Astrocyte of the cerebellum (primary cell): Measurements from ENCODE around the gene GTF3C1.

Experiments
- DNase-seq: peaks from one replicate; pipeline ENCODE4 v3.0.0-alpha.2; 2011; ENCODE audit warnings: low read depth
- H3K4me3 ChIP-seq: 2 replicates; pipeline ENCODE4 v1.5.1; 2011; ENCODE audit warnings: mild to moderate bottlenecking, low read depth, low read length, moderate library complexity
- in situ Hi-C: cut with HindIII; loops from 2 replicates; pipeline ENCODE4 v1.10.0; 2017; ENCODE audit warnings: low sequenced_read_pairs
- TF ChIP-seq, protein P1 (sequence below): IDR thresholded peaks from 2 replicates; pipeline ENCODE4 v1.5.1; 2012; ENCODE audit warnings: low read length, low read depth, moderate library complexity, mild to moderate bottlenecking; ENCODE audit errors: missing control alignments

The GTF3C1 gene

DNA sequence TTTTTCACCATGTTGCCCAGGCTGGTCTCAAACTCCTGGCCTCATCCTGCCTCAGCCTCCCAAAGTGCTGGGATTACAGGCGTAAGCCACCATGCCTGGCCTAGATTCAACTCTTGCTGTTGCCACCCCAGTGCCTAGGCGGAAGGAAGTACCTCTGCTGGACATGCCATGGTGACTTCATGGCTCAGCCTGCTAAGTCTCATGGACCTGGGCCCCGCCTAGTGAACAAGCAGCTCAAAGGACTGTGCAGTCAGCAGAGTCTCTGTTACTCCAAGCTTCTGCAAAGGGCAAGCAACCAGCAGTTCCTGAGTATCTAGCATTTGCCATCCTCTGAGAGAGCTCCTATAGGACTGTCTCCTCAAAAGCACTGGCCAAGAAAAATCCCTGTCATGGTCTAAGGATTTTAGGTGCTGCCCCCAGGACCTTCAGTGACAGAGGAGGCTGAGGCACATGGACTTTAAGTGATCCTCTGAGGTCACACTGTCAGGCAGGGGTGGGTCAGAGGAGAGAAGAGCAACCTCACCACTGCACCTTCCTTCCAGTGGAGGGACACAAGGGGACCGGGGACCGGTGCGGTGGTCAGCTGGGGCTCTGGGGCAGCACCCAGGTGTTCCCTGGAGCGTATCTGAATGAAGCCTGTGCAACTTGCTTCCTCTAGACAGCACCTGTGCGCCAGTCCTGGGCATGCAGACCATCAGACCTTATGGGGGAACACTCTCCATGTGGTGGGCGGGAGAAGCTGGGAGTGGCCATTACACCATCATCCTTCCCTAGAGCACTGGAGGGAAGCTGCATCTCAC lies 76.4 kb downstream of the GTF3C1 start:
- H3K4me3 ChIP-seq: no peak overlapping the region
- no peak for DNase-seq
- TF ChIP-seq, protein P1, sequence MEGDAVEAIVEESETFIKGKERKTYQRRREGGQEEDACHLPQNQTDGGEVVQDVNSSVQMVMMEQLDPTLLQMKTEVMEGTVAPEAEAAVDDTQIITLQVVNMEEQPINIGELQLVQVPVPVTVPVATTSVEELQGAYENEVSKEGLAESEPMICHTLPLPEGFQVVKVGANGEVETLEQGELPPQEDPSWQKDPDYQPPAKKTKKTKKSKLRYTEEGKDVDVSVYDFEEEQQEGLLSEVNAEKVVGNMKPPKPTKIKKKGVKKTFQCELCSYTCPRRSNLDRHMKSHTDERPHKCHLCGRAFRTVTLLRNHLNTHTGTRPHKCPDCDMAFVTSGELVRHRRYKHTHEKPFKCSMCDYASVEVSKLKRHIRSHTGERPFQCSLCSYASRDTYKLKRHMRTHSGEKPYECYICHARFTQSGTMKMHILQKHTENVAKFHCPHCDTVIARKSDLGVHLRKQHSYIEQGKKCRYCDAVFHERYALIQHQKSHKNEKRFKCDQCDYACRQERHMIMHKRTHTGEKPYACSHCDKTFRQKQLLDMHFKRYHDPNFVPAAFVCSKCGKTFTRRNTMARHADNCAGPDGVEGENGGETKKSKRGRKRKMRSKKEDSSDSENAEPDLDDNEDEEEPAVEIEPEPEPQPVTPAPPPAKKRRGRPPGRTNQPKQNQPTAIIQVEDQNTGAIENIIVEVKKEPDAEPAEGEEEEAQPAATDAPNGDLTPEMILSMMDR: no peak
- in situ Hi-C loops: no loop called here

DNA sequence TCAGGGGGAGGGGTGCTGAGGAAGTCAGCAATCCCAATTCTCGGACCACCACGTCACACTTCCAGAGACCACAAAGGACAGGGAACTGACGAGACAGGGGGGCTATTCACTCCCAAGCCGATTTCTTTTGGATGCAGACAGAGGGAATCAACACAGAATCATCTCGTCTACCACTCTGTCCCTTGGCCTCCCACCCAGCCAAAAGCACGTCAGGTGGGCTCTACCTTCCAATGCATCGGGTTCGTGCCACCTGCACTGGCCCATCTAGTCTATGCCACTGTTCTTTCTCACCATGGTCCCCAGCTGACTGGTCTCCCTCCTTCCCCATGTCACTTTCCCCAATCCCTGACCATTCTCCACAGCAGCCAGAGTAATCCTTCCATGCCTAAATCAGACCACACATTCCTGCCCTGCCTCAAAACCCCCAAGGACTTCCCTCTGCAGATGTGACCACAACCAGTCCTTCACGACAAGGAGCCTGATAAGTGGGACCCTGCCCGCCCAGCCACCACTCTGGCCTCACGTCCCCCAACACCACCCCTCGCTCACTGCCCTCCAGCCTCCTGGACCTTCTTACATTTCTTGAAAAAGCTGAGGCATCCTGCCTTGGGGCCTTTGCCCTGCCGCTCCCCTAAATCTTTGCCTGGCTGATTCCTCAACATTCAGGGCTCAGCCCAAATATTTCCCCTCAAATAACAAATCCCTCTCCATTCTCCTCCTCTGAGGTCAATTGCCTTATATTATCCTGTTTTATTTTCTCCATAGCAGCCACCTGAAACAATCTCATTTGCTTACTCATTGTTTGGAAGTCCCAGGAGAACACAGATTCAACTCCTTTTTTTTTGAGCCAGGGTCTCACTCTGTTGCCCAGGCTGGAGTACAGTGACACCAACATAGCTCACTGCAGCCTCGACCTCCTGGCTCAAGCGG lies 77.4 kb downstream of the GTF3C1 start:
- in situ Hi-C loops: no loop called here
- H3K4me3 ChIP-seq: no peak overlapping the region
- TF ChIP-seq, protein P1: no peak
- DNase-seq: no peak

DNA sequence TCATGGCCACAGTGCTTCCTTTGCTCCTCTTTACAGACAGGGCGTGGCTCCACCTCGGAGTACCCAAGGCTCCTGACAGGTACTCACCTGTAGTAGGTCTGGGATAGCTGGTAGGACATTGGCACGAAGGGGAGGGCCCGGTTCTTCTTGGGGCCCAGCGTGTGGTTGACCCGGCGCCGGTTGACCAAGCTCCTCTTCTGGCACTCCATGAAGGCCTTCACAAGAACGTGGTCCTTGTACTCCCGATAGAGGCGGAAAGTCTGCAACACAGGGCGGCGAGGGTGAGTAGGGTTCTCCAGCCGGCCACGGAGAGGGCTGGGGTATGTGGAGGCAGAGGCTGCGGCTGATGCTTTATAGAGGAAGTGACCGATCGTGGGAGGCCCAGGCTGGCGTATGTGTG lies 78.1 kb downstream of the GTF3C1 start:
- no peak for DNase-seq
- H3K4me3 ChIP-seq: no peak overlapping the region
- TF ChIP-seq, protein P1: no peak
- in situ Hi-C loops: no loop called here

DNA sequence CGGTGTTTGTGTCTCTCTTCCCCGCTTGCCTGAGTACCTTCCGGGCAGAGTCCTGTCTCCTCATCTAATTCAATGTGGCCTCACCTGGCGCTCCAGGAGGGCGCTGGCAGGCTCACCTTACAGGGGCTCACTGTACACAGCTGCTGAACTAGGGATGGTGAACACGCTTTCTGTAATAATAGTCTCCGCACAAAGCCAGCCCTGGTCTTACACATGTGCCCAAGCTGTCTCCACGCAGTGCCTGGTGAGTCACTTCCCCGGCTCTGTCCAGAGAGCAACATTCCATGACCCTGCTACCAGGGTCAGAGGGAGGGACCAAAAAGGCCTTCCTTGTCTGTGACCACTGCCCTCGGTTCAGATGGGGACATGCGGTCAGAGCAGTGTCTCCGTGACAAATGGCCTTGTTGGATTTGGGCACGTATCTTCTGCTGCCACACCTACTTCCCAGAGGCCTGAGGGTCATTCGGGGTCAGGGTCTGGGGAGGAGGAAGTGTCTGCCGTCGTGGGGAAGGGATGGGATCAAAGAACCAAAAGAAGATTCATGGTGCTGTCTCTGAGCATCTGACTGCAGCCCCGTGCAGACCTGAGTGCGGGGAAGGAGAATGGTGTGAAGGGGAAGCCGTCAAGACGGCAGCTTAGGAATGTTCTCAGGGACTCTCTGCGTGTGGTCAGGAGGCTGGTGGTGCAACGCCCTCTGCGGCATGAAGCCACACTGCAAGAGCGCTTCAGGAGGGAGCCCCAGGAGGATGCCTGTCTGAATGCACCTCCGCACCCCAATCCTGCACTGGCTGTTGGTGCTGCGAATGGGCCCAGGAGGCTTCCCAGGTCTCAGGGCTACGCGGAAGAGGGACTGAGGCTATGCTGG lies 78.9 kb downstream of the GTF3C1 start:
- DNase-seq: no peak
- TF ChIP-seq, protein P1: peak; percentile 4
- in situ Hi-C loops: no loop called here
- H3K4me3 ChIP-seq: no peak overlapping the region

DNA sequence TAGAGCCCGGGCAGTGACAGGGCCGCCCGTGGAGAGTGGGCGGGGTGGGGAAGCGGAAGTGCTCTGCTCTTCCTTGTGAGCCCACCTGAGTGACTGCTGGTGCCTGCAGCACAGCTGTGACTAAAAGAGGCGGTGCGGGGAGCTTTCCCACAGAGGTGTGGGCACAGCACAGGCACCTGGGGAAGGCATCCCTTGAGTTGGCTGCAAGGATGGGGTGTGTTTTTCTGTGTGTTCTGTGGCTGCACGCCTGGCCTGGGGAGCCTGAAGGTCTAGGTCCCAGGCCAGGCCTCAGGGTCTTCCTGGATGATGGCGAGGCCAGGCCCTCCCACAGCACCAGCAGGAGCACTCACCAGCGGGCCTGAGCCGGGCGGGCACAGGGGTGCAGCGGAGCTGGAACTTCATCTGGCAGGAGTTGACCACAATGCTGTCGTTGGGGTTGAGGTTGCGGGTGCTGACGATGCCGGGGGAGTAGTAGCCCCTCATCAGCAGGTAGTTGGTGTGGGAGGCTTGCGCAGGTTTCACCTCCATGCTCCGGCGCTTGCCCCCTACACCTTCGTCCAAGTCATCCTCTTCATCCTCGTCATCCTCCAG lies 80.7 kb downstream of the GTF3C1 start:
- in situ Hi-C loops: no loop called here
- no peak for DNase-seq
- H3K4me3 ChIP-seq: no peak overlapping the region
- TF ChIP-seq, protein P1: no peak

DNA sequence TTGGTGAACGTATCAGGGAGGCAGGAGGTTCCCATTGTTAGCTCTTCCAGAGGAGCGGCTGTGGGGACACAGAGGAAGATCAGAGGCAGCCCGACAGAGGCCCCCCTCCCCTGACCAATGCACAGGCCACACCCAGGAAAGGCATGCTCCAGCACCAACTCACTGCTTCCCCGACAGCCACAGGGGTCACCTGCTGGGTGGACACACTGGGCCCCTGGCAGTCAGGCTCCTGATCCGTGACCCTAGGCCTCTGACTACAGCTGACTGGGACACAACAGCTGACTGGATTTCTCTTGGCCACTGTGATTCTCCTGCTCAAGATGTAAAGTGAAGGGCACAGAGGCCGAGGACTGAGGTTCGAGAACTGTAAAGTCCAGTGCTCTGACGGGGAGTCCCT lies 84.2 kb downstream of the GTF3C1 start:
- H3K4me3 ChIP-seq: no peak overlapping the region
- no peak for DNase-seq
- in situ Hi-C loops: no loop called here
- TF ChIP-seq, protein P1: no peak
